Activated CD4-positive, CD25-positive, alpha-beta regulatory T cell treated with anti-CD3 and anti-CD28 coated beads, Interleukin-2, amount 50 U/mL, for 16 hours (primary cell): ENCODE measurements around the gene YWHAG.
"Not testable (repeated sequence)": the region's sequence is repeated elsewhere in the genome, so short reads cannot be mapped to it uniquely, and the experiment has no call there.

Experiments
- DNase-seq: peaks from one replicate; pipeline ENCODE4 v3.0.0-alpha.2; 2020; ENCODE audit warnings: low read depth, low spot score

Gene YWHAG

DNA sequence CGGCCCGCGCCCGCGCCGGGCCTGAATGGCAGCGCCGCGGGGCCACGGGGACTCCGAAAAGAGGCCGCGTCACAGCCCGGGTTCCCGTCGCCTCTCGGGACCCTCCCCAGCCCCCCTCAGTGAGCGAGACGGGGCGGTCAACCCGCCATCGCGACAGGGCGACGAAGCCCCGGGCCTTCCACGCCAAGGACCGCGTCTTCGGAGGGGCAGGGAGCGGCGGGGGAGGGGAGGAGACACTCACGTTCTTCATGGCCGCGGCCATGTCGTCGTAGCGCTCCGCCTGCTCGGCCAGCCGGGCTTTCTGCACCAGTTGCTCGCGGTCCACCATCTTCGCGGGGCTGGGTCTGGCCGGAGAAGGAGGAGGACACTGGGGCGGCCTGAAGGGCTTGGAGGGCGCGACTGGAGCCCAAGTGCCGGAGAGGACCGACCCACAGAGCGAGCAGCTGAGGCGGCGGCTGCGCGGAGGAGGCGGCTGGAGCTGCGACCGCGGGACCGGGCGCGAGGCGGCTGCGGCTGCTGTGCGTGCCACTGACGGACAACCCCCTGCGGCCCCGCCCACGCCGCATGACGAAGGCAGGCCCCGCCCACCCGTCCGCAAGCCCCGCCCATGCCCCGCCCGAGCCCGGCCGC, at the start of gene YWHAG:
Gene YWHAG (minus strand): TSS at position 511 of the 630 bp plus-strand sequence. CDS start 183 bp downstream, at position 328.
- DNase-seq, result peak; percentile 76

DNA sequence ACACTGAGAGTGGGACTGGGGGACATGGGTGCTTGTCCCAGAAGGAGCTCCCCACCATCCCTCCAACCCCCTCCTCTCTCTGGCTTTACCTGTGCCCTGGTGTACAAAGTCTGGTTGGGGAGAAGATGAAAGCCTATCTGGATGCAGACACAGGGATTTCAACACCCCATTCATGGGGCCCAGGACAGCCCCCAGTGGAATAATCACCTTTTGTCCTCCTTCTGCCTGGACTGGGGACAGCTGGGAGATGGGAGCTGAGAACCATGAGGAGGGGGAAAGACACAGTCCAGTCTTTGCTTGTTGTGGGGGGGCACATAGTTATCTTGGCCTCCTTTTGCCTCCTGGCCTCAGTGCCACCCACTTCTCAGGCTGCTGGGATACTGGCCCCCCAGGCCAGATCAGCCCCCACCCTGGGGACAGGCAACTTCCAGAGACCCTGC, 49.4 kb upstream of the YWHAG start:
- no peak for DNase-seq

DNA sequence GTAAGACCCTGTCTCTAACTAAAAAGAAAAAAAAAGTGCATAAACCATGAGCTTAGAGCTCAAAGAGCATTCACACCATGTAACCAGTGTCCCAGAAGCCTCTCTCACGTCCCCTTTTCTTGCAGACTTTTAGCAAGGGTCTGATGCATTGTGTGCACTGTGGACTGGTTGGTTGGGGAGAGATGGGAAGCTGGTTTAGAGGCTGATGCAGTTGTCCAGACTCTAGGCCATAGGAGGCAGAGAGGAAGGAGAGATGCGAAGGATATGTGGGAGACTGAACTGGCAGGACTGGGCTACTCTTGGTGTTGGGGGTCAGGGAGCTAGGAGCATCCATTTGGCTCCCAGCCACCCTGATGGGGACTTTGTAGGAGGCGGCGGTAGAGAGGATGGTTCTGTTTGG, 48.9 kb upstream of the YWHAG start:
- no peak for DNase-seq

DNA sequence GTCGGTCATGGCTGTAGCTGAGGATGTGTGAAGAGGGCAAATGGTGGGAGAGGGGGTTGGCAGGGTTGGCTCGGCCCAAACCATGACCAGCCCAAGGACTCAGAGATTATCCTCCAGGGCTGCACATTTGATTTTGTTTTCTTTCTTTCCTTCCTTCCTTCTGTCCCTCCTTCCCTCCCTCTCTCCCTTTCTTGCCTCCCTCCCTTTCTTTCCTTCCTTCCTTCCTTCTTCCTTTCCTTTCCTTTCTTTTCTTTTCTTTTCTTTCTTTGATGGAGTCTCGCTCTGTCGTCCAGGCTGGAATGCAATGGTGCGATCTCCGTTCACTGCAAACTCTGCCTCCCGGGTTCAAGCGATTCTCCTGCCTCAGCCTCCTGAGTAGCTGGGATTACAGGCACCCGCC, 46.9 kb upstream of the YWHAG start:
- DNase-seq, result no peak

DNA sequence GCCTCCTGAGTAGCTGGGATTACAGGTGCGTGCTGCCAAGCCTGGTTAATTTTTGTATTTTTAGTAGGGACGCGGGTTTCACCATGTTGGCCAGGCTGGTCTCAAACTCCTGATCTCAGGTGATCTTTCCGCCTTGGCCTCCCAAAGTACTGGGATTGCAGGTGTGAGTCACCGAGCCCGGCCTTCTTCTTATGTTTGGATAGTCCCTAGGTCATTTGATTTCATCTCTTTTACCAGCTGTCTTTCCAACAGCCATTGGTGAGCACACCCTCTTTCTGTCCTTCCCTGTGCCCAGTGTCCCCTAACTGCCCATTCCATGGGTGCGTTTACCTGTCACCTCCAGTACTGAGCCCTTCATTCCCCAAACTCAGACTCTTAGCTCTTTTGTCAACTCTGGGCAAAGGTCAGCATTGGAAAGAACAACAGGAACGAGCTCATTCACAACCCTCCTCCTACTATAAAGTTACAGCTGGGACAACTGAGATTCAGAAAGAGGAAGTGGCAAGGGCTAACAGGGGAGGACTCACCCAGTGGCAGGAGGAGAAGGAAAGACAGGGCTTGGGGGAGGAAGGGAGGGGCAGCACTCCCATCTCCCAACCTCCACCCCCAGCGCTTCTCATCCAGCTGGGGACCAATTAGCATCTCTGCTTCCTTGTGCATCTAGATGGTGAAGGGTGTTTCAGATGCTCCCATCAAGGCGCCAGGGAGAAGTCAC, 45.1 kb upstream of the YWHAG start:
- DNase-seq, result no peak

DNA sequence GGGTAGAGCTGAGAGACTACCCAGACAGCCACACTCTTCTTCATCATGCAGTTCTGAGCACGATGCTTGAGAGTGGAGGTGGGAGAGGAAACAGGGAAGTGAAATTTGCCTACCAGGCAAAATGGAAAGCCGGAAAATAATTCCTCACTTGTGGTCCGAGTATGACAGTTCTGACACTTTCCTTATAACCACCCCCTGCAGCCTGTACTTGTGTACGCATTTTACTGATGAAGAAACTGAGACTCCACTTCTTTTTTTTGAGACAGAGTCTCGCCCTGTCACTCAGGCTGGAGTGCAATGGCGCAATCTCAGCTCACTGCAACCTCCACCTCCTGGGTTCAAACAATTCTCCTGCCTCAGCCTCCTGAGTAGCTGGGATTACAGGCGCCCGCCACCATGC, 44.3 kb upstream of the YWHAG start:
- not testable (repeated sequence) for DNase-seq

DNA sequence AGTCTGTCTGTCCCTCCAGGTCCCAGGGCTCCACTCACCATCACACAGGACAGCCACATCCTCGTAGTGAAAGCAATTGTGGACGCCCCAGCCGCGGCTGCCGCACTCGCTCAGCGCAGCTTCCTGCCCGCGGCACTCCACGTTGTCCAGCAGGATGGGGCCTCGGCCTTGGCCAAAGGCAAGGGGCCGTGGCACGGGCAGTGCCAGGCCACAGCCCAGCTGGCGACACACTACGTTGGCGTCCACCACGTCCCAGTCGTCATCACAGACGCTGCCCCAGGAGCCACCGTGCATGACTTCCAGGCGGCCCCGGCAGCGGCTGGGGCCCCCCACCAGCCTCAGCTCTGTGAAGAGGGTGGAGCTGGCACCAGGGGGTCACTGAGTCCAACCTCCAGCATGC, 41.5 kb upstream of the YWHAG start:
- no peak for DNase-seq

DNA sequence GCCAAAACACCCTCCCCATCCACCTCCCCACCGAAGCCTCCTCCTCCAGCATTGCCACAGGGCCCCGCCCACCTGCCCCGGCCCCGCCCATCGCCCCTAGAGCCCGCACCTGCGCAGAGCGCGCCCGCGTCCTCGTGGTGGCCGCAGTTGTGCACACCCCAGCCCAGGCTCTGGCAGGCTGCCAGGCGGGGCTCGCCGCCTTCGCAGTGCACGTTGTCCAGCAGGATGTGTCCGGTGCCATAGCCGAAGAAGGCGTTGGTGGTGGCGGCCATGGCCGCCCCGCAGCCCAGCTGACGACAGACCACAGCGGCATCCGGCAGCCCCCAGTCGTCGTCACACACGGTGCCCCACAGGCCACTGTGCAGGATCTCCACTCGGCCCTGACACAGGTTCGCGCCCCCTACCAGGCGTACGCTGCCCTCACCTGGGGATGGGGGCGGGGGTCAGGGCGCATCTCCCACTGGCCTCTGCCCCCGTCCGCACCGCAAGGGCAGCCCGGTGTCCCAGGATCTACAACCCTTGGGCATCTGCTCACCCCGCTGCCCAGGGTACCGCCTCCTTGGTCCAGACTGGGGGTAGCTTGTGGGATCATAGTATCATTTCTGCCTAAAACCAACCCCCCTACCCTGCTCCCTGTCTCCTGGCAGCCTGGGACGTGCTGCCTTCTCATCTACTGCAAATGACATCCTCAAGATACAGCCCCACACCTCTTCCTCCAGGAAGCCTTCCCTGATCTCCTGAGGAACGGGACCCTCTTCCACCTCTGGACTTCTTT, 38.8 kb upstream of the YWHAG start:
- DNase-seq, result peak; percentile 54

DNA sequence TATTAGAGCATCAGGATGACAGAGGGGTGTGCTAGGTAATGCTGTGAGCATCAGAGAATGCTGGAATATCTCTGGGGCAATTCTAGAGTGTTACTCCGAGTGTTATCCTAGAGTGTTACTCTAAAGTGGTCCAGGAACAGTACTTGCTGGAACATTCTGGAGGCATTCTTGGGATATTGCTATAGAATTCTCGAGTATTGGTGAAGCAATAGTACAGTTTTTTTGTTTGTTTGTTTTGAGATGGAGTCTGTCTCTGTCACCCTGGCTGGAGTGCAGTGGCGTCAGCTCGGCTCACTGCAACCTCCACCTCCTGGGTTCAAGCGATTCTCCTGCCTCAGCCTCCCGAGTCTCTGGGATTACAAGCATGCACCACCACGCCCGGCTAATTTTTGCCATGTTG, 38.1 kb upstream of the YWHAG start:
- no peak for DNase-seq

DNA sequence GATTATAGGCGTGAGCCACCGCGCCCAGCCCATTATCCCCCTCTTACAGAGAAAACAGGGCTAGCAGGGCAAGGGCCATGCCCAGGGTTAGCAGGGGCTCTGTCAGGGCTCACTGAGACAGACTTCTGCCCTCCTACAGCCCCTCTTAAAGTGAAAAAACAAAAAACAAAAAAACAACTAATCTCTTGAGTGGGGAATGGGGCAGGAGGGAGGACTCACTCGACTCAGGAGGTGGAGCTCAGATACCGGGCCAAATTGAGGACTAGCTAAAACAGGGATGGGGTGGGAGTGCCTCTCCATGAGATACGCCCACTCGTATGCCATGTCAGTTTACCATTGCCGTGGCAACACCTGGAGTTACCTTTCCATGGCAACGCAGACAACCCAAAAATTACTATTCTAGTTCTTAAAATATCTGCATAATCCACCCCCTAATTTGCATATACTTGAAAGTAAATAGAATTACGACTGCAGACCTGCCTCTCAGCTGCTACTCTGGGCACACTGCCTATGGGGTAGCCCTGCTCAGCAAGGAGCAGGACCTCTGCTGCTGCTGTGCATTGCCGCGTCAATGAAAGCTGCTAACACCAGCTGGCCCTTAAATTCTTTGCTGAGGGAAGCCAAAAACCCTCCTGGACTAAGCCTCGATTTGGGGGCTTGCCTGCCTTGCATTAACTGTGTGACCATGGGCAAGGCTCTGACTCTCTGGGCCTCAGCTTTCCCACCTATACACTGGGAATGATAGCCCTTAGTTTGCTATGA, 37.4 kb upstream of the YWHAG start:
- DNase-seq, result no peak

DNA sequence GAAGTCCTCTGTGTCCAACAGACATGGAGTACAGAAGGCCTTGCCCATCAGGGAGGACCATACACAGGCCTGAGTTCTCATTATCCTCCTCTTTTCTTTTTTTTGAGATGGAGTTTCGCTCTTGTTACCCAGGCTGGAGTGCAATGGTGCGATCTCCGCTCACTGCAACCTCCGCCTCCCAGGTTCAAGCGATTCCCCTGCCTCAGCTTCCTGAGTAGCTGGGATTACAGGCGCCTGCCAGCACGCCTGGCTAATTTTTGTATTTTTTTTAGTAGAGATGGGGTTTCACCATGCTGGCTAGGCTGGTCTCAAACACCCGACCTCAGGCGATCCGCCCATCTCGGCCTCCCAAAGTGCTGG, 36.8 kb upstream of the YWHAG start:
- DNase-seq, result not testable (repeated sequence)

DNA sequence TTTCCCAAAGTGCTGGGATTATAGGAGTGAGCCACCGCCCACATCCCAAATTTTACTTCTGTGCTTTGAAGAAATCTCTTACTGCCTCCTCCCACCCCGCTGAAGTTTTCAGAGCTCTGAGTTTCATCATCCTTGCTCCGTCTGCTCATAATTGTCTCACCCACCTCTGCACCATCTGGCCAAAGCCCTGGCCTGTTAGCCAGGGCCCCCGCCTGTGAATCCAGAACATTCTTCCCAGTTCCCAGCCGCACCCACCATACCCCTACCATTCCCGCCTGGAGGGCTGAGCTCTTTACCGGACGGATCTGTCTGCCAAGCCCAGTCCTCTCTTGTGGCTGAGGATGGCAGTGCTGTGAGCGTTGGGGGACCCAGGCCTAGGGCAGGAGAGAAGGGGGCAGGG, 36.2 kb upstream of the YWHAG start:
- no peak for DNase-seq

DNA sequence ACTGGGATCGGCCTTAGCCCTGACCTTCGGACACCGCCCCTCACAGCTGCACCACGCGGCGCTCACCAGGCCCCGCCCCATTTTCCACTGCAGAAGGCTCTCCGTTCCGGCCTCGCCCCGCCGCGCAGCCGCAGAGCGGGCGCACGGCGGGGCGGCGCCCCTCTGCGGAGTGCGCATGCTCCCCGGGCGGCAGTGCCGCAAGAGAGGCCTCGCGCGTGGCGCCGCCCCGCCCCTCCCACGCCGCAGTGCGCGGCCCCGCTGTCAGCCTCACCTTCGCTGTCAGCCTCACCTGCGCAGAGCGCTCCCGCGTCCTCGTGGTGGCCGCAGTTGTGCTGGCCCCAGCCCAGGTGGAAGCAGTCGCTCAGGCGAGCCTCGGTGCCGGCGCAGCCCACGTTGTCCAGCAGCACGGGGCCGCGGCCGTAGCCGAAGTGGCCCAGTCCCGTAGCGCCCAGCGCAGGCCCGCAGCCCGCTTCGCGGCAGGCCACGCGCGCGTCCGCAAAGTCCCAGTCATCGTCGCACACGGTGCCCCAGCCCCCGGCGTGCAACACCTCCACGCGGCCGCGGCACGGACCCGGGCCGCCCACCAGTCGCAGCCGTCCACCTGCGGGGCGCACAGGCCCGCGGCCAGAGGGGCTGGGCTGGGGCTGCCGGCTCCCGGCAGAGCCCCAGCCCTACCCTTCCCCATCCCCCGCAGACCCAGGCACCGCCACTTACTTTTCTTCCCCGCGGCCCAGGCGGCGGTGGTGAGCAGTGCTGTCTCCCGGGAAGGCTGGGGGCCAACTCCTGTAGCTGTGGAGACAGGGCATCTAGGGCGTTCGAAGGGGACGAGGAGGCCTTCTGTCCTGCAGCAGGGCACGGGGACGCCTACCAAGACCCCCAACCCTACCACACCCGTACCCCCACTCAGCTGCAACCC, 34.6 kb upstream of the YWHAG start:
- peak; percentile 78 for DNase-seq

DNA sequence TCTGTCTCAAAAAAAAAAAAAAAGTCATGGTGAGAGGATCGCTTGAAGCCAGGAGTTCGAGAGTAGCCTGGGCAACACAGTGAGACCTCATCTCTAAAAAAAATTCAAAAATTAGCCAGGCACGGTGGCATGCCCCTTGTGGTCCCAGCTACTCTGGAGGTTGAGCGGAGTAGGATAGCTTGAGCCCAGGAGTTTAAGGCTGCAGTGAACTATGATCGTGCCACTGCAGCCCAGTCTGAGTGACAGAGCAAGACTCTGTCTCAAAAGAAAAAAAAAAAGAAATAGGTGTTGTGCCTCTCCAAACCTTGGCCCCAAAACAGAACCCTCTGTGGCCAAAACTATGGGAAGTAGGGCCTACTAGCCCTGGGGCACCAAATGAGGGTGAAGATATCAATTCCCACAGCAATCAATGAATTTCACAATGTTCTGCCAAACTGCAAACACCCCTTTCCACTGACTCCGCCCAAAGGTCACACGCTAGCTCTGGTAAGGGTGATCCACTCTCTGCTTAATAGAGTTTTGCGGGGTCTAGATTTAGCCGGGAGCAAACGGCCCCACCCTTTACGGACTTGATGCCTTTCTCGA, 33.8 kb upstream of the YWHAG start:
- no peak for DNase-seq

DNA sequence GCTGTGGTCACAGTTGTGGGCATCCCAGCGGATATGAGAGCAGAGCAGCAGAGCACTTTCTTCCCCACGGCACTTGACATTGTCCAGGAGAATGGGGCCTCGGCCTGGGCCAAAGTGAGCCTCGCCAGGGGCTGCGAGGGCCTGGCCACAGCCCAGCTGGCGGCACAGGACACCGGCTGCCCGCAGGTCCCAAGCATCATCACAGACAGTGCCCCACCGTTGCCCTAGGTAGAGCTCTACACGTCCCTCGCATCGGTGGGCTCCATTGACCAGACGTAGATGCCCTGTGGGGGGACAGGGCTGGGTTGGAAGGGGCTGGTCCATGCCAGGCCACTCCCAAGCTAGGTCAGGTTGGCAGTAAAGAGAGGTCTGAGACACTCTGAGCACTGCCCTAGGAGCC, 31.3 kb upstream of the YWHAG start:
- DNase-seq, result no peak

DNA sequence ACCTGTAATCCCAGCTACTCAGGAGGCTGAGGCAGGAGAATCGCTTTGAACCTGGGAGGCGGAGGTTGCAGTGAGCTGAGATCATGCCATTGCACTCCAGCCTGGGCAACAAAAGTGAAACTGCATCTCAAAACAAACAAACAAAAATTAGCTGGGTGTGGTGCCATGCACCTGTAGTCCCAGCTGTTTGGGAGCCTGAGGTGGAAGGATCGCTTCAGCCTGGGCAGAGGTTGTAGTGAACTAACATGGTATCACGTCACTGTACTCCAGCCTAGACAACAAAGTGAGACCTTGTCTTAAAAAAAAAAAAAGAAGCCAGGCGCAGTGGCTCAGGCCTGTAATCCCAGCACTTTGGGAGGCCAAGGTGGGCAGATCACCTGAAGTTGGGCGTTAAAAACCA, 29.0 kb upstream of the YWHAG start:
- not testable (repeated sequence) for DNase-seq

DNA sequence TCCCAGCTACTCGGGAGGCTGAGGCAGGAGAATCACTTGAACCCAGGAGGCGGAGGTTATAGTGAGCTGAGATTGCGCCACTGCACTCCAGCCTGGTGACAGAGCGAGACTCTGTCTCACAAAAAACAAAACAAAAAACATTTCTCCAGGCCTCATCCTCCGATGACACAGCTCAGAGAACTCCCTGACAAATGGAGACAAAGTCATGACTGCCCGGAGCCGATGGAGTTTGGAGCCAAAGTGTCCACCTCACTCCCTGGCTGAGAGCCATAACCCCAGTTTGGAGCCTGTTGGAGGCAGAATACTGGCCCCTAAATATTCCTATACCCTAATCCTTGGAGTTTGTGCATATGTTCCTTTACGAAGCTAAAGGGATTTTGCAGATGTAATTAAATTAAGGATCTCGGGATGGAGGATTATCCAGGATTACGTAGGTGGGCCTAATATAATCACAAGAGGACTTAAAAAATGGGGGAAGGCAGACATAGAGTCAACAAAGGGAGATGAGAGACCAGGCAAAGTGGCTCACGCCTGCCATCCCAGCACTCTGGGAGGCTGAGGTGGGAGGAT, 28.0 kb upstream of the YWHAG start:
- no peak for DNase-seq

DNA sequence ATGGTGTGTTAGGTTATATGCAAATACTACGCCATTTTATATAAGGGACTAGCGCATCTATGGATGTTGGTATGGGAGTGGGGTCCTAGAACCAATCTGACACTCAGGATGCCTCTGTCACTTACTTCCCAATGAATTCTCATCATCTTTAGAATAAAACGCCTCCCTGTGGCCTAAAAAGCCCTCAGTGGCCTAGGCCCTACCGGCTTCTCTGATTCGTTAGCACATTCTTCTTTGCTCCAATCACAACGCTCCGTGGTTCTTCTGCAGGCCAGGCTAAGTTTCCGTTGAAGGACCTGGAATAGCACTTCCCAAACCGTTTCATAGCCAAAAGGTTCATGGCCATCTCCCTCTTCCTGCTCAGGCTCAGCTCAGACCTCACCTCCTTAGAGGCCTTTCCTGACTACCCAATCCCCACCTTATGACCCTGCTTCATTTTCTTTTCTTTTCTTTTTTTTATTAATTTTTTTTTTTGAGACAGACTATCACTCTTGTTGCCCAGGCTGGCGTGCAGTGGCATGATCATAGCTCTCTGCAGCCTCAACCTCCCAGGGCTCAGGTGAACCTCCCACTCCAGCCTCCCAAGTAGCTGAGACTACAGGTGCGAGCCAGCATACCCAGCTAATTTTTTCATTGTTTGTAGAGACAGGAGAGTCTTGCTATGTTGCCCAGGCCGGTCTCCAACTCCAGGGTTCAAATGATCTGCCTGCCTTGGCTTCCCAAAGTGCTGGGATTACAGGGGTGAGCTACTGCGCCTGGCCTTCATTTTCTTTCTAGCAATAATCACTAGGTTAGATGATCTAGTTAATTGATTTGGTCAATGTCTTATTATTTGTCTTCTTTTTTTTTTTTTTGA, 24.5 kb upstream of the YWHAG start:
- no peak for DNase-seq

DNA sequence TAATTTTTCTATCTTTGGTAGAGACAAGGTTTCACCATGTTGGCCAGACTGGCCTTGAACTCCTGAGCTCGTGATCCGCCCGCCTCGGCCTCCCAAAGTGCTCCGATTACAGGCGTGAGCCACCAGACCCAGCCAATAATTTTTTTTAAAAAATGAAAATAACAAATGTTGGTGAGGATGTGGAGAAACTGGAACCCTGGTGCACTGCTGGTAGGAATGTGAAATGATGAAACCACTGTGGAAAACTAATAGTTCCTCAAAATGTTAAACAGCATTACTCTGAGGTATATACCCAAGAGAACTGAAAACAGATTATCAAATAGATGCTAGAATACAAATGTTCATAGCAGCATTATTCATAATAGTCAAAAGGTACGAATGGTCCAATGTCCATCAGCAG, 23.0 kb upstream of the YWHAG start:
- DNase-seq, result no peak
